HG02678 (cell line): ENCODE data around the gene KIT.

Source experiments
- ATAC-seq: cut with Tn5 transposase; IDR thresholded peaks from one replicate; pipeline ENCODE4 v1.9.1; 2021; ENCODE audit warnings: mild to moderate bottlenecking, moderate library complexity; ENCODE audit not compliant: unreplicated experiment

KIT gene

GRCh38 chr4:54659749-54660535, 2.2 kb downstream of the KIT start:
- ATAC-seq, result no peak

GRCh38 chr4:54660591-54660990, 2.8 kb downstream of the KIT start:
- ATAC-seq, result no peak

- ATAC-seq, result no peak
These were observed 3.4 kb downstream of the KIT start for GRCh38 chr4:54661169-54661568.

GRCh38 chr4:54661686-54662085, 3.9 kb downstream of the KIT start:
- ATAC-seq, result no peak

GRCh38 chr4:54662123-54662522, 4.4 kb downstream of the KIT start:
- ATAC-seq, result no peak

GRCh38 chr4:54662901-54663585, 5.3 kb downstream of the KIT start:
- no peak for ATAC-seq

- no peak for ATAC-seq
These were observed 6.6 kb downstream of the KIT start for GRCh38 chr4:54664400-54664799.

GRCh38 chr4:54668014-54668611, 10.4 kb downstream of the KIT start:
- no peak for ATAC-seq

GRCh38 chr4:54669831-54670230, 12.1 kb downstream of the KIT start:
- ATAC-seq, result no peak

- ATAC-seq, result no peak
These were observed 18.1 kb downstream of the KIT start for GRCh38 chr4:54675721-54676461.

- no peak for ATAC-seq
These were observed 18.9 kb downstream of the KIT start for GRCh38 chr4:54676658-54677057.

- ATAC-seq, result no peak
These were observed 19.7 kb downstream of the KIT start for GRCh38 chr4:54677416-54677815.

- no peak for ATAC-seq
These were observed 20.3 kb downstream of the KIT start for GRCh38 chr4:54677853-54678650.

- ATAC-seq, result no peak
These were observed 21.1 kb downstream of the KIT start for GRCh38 chr4:54678826-54679225.

GRCh38 chr4:54679813-54680212, 22.1 kb downstream of the KIT start:
- no peak for ATAC-seq

GRCh38 chr4:54683616-54684346, 26.0 kb downstream of the KIT start:
- peak; percentile 63 for ATAC-seq

GRCh38 chr4:54685810-54686209, 28.1 kb downstream of the KIT start:
- no peak for ATAC-seq

- ATAC-seq, result peak; percentile 45
These were observed 30.4 kb downstream of the KIT start for GRCh38 chr4:54687887-54688841.

GRCh38 chr4:54695337-54695736, 37.6 kb downstream of the KIT start:
- no peak for ATAC-seq
